H4 (cell line): ENCODE data around the gene MAEL. TPM values are rescaled to one million over a fixed set of nuclear protein-coding genes. Genes with fewer than 3 reads are reported as not detected.
A peak's percentile ranks its signal among the peaks of the same experiment; 100 is the strongest.
"Not testable (repeated sequence)": the region's sequence is repeated elsewhere in the genome, so short reads cannot be mapped to it uniquely, and the experiment has no call there.

Experiments used
- DNase-seq: peaks from one replicate; pipeline ENCODE4 v3.0.0-alpha.2; 2015; ENCODE audit warnings: low spot score
- total RNA-seq: library from RNA; depleted of rRNA; stranded (reverse); fragments of >200 nt; shearing (Covaris generic); gene quantifications from 2 replicates; pipeline ENCODE4 v1.2.3, GENCODE V29; 2014

The MAEL gene
- total RNA-seq, 1 experiment from 2014 or later: not detected

GRCh38 chr1:166978821-166979220, 10.3 kb upstream of the MAEL start:
- DNase-seq: no peak

- DNase-seq: no peak
Observed at GRCh38 chr1:166980383-166980782, 8.7 kb upstream of the MAEL start.

GRCh38 chr1:166980818-166981217, 8.3 kb upstream of the MAEL start:
- no peak for DNase-seq

GRCh38 chr1:166981589-166981988, 7.5 kb upstream of the MAEL start:
- DNase-seq: no peak

- no peak for DNase-seq
Observed at GRCh38 chr1:166999075-166999474, 10.0 kb downstream of the MAEL start.

GRCh38 chr1:166999500-167000055, 10.5 kb downstream of the MAEL start:
- DNase-seq: no peak

GRCh38 chr1:167000546-167000945, 11.5 kb downstream of the MAEL start:
- DNase-seq: no peak

- no peak for DNase-seq
Observed at GRCh38 chr1:167002354-167002753, 13.3 kb downstream of the MAEL start.

- DNase-seq: no peak
Observed at GRCh38 chr1:167003711-167004110, 14.6 kb downstream of the MAEL start.

GRCh38 chr1:167011560-167012191, 22.6 kb downstream of the MAEL start:
- DNase-seq: no peak

- DNase-seq: no peak
Observed at GRCh38 chr1:167012570-167012969, 23.5 kb downstream of the MAEL start.

- DNase-seq: no peak
Observed at GRCh38 chr1:167013108-167013929, 24.2 kb downstream of the MAEL start.

GRCh38 chr1:167016100-167016750, 27.1 kb downstream of the MAEL start:
- no peak for DNase-seq

- no peak for DNase-seq
Observed at GRCh38 chr1:167022384-167022783, 33.3 kb downstream of the MAEL start.

- not testable (repeated sequence) for DNase-seq
Observed at GRCh38 chr1:167029553-167029952, 40.5 kb downstream of the MAEL start.

- DNase-seq: no peak
Observed at GRCh38 chr1:167033646-167034045, 44.6 kb downstream of the MAEL start.

GRCh38 chr1:167043752-167044488, 54.8 kb downstream of the MAEL start:
- DNase-seq: peak; percentile 84

GRCh38 chr1:167051907-167052306, 62.8 kb downstream of the MAEL start:
- DNase-seq: no peak

GRCh38 chr1:167052389-167052788, 63.3 kb downstream of the MAEL start:
- DNase-seq: no peak

GRCh38 chr1:167054531-167054930, 65.5 kb downstream of the MAEL start:
- peak; percentile 38 for DNase-seq

GRCh38 chr1:167054946-167055630, 66.0 kb downstream of the MAEL start:
- DNase-seq: no peak
